Diencephalon (tissue), 1 donor: Measurements from ENCODE around the gene ARL3. TPM values are rescaled to one million over a fixed set of nuclear protein-coding genes. Genes with fewer than 3 reads are reported as not detected.

Experiments used
- total RNA-seq: library from RNA; depleted of rRNA; stranded (reverse); fragments of >200 nt; gene quantifications from one replicate; pipeline ENCODE4 v1.2.3, GENCODE V29; 2014

The ARL3 gene, protein sequence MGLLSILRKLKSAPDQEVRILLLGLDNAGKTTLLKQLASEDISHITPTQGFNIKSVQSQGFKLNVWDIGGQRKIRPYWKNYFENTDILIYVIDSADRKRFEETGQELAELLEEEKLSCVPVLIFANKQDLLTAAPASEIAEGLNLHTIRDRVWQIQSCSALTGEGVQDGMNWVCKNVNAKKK
- 38.8 TPM for total RNA-seq

DNA sequence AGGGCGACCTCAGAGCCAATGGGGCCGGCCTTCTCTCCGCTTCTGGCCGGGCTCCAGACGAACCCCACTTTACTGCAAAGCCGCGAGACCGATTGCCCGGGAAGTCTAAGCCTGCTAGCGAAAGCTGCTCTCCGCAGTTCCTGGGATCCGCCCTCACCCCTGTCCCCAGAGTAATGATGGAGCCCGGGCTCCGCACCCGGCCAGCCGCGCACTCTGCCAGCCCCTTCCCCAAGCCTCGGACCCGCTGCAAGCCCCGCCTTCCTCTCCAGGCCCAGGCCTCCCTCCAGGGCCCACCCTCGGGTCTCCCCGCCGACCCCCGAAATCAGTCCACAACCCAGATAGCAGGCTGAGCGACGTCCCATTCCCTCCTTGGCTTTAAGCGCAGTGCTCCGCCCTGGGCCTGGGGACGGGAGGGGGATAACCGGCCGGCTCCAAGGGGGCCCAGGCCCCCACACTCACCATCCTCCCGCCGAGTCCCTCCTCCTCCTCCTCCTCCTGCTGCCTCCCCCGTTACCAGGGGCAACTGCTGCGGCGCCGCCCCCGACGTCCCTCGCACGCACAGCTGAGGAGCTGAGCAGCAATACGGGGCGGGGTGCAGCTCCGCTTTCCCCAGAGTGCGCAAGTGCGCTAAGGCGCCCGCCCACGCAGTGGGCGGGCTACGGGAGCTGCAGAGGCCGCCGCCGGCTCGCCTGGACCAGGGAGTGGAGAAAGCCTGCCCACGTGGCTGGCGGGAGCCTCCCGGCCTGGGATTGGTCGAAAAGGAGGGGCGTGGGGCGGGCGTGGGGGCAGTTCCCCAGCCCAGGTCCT, at the start of gene ARL3:
ARL3 (minus strand) TSS at position 584 of the 807 bp plus-strand sequence; CDS start at position 462, 122 bp downstream.

DNA sequence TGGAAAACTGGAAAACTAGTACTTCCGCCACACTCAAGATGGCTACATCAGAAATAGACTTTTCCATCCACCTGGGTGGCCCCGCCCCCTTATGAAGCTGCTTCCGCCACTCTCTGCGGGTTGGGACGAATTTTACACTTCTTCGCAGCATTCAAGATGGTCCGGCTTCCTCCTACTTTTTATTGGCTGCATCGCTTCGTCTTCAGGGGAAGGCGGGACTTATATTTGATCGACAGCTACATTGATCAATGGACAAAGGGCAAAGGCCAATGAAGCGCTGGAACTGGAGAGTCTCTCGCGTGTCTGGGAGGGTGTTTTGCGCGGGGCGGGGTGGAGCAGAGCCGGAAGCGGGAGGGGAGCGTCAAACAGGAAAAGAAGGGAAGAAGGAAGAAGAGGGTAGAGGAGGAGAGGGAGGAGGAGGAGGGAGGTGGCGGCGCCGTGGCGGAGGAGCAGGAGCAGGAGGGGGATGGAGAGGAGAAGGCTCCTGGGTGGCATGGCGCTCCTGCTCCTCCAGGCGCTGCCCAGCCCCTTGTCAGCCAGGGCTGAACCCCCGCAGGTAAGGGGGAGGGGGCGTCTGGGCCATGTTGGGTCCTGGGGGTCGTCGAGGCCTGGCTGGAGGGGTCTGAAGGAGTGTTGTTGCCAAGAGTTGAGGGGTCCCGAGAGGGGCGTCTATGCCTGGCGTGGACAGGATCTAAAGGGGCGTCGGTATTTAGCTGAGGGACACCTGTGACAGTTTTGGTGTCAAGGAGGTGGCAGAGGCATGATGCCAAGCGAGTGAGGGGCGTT, 29.6 kb upstream of the ARL3 start, which contains the start of gene WBP1L:
WBP1L (plus strand) TSS at position 361 of the 786 bp plus-strand sequence; CDS start at position 467, 106 bp downstream.

DNA sequence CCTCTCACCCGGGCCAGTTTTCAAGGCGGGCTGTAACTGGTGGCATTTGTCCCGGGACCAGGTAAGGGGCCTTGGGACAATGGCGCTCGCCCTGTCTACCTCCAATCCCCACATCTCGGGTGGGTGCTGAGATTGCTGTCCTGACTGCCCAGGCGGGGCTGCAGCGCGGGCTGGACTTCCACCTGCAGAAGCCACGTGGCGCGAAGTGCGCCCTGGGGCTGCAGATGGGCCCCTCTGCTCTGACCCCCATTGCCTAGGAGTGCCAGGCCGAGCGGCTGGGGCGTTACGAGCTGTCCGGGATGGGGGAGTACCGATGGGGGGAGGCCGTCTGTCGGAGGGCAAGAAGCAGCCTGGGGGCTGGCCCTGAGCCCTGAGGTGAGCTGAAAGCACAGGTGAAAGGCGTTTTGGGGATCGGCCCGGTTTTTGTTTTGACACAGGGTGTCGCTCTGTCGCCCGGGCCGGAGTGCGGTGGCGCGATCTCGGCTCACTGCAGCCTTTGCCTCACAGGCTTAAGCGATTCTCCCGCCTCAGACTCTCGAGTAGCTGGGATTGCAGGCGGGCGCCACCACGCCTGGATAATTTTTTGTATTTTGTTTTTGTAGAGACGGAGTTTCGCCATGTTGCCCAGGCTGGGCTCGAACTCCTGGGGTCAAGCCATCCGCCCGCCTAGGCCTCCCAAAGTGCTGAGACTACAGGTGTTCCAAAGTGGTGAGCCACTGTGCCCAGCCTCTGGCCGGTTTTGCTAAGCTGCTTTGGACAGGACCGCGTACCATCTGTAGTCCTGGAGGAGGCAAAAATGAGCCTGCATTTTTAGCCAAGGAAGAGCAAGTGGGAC, 641 bp upstream of the ARL3 start, which contains the start of gene SFXN2:
SFXN2 (plus strand) TSS at position 16 of the 835 bp plus-strand sequence. CDS start 12,001 bp downstream, outside the sequence.

DNA sequence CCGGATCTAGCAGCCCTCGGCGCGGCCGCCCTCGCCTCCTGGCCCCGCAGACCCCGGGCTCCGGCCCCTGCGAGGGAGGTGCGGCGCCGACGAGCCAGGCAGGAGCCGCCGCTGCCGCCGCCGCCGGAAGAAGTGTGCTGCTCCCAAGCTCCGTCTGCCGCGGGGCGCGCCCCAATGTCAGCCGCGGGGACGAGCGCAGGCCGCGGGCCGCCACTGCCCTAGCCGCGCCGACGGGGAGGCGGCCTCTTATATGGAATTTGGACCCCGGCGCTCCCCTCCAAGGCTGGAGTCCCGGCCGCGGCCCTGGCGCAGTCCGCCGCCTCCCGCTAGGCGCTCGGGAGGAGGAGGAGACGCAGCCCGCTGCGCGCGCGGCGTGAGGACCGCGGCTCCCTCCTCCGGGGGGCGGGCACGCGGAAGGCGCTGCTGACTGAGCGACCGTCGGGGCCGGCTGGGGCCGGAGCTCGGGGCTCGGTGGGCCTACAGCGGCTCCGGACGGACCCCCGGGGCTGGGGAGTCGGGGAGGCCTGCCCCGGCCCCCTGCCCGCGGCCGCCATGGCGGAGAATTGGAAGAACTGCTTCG, 70.0 kb downstream of the ARL3 start, which contains the start of gene TRIM8:
TRIM8 (plus strand) TSS at position 414 of the 580 bp plus-strand sequence; CDS start at position 553, 139 bp downstream.

Other genes with a start within 250 kb of the ARL3 start
- gene ACTR1A, start 211.7 kb downstream of the ARL3 start, total RNA-seq = 183 TPM
- gene SUFU, start 210.4 kb downstream of the ARL3 start, total RNA-seq = 4.8 TPM
- gene TRIM8, start 69.9 kb downstream of the ARL3 start, total RNA-seq = 50.1 TPM
- 7.6 TPM for gene SFXN2, start 239 bp upstream of the ARL3 start, total RNA-seq
- gene WBP1L, start 29.6 kb upstream of the ARL3 start, total RNA-seq = 36.7 TPM
- gene CYP17A1, start 123.0 kb upstream of the ARL3 start, total RNA-seq = not detected
- 40.6 TPM for gene BORCS7, start 139.9 kb upstream of the ARL3 start, total RNA-seq
- gene AS3MT, start 155.1 kb upstream of the ARL3 start, total RNA-seq = 11.1 TPM
- 10.4 TPM for gene CNNM2, start 203.9 kb upstream of the ARL3 start, total RNA-seq